HG03460 (cell line): ENCODE measurements around the gene TTC39C.
A peak's percentile ranks its signal among the peaks of the same experiment; 100 is the strongest.

Source experiments
- ATAC-seq: cut with Tn5 transposase; IDR thresholded peaks from one replicate; pipeline ENCODE4 v1.9.1; 2021; ENCODE audit not compliant: unreplicated experiment

TTC39C gene

DNA sequence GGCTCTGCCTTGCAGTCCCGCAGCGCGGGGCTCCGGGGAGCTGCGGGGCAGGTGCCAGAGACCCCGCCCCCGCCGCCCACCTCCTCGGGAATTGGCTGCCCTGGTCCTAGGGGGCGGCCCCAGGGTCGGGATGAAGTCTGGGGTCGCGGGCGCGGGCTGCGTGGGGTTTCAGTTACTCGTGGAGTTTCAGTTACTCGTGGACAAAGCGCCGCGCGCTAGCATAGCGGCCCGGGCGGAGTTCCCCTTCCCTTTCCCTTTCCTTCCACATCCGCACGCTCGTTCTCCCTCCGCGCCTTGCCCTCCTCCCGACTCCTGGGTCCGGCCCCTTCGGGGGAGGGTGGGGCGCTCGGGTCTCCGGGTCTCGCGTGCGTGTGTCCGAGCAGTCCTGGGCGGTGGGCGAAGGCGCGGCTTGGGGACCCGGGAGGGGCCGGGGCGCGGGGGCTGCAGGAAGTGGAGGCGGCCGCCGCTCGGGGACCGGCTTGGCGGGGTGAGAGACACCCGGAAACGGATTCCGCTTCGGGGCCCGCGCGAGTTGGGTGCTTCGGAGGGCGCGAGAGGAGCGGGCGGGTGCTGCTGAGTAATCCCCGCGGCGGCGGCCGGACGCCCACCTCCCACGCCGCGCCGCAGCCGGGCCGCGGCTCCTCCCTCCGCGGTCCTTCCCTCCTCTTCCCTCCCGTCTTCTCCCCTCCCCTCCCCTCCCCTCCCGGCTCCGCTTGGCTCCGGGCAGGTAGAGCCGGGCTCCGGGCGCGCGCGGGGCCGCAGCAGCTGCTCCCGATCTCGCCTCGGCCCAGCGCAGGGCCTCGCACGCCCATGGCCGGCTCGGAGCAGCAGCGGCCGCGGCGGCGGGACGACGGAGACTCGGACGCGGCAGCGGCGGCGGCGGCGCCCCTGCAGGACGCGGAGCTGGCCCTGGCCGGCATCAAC lies at the start of gene TTC39C:
Gene TTC39C (plus strand): TSS at position 693 of the 924 bp plus-strand sequence. CDS start 118 bp downstream, at position 811.
- ATAC-seq: no peak

DNA sequence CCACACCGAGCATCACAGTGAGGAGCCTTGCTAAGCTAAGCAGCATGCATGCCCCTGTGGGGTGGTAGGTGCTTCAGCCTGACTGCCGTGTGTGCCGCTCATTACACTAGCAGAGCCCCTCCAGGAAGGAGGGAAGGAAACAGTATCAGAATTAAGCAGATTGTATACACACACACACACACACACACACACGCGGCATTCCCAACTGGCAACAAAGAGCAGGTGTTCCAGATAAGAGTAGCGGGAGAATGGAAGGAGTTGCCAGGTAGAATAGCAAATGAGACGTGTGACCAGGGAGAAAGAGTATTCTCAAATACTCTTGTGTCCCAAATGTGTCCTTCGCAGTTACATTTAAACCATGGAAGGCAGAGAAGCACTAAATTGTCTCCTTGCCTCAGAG lies 47.6 kb upstream of the TTC39C start:
- ATAC-seq: no peak

- peak; percentile 69 for ATAC-seq
Observed at GRCh38 chr18:23967321-23968089, 47.0 kb upstream of the TTC39C start.

GRCh38 chr18:23968638-23969604 lies 45.6 kb upstream of the TTC39C start:
- no peak for ATAC-seq

- ATAC-seq: no peak
Observed at GRCh38 chr18:23969664-23970063, 44.9 kb upstream of the TTC39C start.

DNA sequence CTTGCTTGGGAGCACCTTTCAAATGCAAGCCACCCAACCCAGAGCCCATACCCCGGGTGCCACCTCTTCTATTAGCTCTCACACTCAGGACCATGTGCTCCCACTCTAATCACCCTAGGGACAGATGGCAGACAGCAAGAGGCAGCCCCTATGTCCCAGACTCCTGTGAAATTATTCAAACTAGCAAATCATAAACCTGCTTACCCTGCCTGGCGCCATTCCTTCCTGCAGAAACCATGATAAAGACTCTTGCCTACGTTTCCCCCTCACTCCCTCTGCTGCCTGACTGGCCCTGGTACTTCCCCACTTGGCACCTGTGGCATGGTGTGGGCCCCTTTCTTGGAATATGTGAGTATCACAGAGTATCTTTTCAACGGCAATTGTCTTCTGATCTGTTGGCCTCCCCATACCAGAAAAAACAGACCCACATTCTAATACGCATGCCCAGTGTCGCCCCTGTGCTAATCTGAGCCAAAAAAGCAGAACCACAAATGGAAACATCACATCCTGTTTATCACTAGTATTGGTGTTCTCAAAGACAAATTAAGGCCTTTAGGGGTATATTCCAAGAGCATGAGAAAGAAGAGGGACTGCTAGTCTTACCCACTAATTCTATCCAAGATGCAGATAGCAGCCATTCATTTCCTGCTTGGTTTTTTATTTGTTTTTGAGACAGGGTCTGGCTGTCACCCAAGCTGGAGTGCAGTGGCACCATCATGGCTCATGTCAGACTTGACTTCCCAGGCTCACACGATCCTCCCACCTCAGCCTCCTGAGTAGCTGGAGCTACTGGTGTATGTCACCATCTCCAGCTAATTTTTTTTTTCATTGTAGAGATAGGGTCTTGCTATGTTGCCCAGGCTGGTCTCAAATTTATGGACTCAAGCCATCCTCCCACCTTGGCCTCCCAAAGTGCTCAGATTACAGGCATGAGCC lies 44.1 kb upstream of the TTC39C start:
- no peak for ATAC-seq

DNA sequence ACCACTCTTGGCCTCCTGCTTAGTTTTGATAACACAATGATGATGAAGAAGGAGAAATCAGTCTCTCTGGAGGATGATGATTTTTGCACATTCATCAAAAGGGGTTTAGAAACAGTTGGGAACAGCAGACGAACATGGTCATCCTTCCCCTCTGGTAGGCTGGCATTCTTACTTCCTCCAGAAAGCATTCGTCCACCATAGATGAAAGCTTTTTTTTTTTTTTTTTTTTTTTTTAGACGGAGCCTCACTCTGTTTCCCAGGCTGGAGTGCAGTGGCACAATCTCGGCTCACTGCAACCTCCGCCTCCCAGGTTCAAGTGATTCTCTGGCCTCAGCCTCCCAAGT lies 43.5 kb upstream of the TTC39C start:
- ATAC-seq: no peak

GRCh38 chr18:23971666-23972230 lies 42.8 kb upstream of the TTC39C start:
- no peak for ATAC-seq

DNA sequence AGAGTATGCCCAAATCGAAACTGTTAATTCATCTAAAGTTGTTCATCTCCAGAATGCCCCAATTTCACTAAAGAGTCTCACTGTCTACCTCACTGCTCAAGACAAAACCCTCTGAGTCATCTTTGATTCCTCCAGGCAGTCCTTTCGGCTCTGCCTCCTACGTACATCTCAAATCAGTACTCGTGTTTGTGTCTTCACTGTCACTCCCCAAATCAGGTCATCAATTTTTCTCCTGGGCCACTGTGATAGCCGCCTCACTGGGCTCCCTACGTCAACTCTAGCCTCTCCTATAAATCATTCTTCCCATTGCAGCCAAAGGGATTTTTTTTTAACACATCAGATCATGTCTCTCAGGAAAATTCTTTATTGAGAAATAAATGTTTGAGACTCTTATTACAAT lies 42.1 kb upstream of the TTC39C start:
- ATAC-seq: no peak

- no peak for ATAC-seq
Observed at GRCh38 chr18:23977103-23977502, 37.5 kb upstream of the TTC39C start.

DNA sequence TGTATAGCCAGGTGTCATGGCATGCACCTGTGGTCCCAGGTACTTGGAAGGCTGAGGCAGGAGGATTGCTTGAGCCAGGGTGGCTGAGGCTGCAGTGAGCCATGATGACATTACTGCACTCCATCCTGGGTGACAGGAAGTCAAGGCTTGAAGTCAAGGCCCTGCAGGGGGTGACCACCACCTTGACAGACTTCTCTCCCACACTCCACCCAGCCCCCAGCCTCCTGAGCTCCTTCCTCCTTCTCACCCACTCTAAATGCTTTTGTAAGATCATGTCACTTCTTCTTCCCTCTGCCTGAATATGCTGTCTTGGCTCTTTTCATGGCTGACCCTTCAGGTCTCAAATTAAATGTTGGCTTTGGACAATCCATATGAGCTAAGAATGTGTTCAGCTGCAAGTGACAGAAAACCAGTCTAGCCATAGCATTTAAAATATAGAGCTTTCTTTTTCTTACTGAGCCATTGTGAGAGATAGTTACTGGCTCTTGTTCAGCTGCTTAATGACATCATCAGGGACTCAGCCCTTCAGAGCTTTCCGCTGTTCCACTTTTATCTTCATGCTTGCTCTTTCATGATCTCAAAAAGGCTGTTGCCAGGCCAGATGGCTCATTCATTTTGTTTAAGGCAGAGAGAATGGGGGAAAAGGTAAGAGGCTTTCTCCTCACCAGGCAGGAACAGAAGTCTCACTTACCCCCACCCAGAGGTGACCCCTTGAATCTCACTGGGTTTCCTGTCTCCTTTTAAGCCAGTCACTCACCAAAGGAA lies 36.7 kb upstream of the TTC39C start:
- ATAC-seq: no peak

DNA sequence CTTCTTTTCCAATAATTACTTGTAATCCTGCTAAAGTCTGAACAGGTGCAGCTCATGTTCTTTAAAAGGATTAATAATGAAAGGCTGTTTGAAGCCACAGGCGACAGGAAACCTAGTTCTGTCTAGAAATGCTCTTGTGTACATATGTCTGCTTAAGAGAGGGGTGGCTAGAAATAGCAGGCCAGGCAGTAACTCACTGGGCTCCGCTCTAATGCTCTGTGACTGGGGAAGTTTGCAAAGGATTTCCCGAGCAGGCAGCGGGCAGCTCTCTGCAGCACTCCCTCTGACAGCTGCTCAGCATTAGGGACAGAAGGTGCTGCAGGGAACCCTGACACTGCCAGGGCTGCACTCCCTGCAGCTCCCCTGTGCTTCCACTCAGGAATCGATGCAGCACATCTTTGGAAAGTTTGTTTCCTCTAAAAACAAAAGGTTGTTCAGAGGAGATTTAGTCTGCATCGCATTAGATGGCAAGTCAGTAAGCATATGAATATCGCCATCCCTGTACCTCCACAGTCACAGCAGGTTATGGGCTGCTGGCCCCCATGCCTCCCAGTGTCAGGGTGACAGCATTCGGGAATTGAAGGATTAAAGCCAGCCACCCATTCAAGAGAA lies 33.1 kb upstream of the TTC39C start:
- peak; percentile 91 for ATAC-seq

- ATAC-seq: no peak
Observed at GRCh38 chr18:23982155-23983079, 32.1 kb upstream of the TTC39C start.

DNA sequence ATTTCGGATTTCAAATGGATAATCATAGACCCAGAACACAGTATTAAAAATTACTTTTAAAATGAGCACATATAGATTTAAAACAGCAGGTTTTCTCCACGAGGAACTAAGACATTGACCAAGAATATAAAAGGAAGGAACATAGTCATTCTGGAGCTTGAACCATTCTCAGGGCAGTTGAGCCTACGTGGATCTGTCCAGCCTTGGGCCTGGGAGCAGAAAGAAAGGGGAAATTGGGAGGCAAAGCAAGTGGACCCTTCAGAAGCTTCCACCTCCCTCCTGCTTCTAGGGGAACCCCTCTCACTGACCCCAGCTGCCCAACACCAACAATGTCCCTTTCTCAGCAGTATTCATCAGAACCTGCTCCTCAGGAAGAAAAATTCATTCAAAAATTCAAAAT lies 31.4 kb upstream of the TTC39C start:
- ATAC-seq: no peak

GRCh38 chr18:23986600-23987359 lies 27.8 kb upstream of the TTC39C start:
- ATAC-seq: no peak
